ENCODE measurements around the gene CHST7.
A peak's percentile ranks its signal among the peaks of the same experiment; 100 is the strongest.

CHST7 gene

DNA sequence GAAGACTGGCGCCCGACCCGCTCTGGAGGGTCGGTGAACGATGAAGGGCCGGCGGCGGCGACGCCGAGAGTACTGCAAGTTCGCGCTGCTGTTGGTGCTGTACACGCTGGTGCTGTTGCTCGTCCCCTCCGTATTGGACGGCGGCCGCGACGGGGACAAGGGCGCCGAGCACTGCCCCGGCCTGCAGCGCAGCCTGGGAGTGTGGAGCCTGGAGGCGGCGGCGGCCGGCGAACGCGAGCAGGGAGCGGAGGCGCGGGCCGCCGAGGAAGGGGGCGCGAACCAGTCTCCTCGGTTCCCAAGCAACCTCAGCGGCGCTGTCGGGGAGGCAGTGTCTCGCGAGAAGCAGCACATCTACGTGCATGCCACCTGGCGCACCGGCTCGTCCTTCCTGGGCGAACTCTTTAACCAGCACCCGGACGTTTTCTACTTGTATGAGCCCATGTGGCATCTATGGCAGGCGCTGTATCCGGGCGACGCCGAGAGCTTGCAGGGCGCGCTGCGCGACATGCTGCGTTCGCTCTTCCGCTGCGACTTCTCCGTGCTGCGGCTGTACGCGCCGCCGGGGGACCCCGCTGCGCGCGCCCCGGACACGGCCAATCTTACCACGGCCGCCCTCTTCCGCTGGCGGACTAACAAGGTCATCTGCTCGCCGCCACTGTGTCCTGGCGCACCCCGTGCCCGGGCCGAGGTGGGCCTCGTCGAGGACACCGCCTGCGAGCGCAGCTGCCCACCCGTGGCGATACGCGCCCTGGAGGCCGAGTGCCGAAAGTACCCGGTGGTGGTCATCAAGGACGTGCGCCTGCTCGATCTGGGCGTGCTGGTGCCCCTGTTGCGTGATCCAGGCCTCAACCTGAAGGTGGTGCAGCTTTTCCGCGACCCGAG is 568 bp downstream of the CHST7 start:
- DNase-seq (ENCODE audit: low read depth): peak; percentile 52

DNA sequence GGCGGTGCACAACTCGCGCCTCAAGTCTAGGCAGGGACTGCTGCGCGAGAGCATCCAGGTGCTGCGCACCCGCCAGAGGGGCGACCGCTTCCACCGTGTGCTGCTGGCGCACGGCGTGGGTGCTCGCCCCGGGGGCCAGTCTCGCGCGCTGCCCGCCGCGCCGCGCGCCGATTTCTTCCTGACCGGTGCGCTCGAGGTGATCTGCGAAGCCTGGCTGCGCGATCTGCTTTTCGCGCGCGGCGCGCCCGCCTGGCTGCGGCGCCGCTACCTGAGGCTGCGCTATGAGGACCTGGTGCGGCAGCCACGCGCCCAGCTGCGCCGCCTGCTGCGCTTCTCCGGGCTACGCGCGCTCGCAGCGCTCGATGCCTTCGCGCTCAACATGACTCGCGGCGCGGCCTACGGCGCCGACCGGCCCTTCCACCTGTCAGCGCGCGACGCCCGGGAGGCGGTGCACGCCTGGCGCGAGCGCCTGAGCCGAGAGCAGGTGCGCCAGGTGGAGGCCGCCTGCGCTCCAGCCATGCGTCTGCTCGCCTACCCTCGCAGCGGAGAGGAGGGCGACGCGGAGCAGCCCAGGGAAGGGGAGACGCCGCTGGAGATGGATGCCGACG is 1.3 kb downstream of the CHST7 start:
- DNase-seq (ENCODE audit: low read depth): no peak

- no peak for DNase-seq (ENCODE audit: low read depth)
These were observed 2.0 kb downstream of the CHST7 start for GRCh38 chrX:46575586-46575985.

DNA sequence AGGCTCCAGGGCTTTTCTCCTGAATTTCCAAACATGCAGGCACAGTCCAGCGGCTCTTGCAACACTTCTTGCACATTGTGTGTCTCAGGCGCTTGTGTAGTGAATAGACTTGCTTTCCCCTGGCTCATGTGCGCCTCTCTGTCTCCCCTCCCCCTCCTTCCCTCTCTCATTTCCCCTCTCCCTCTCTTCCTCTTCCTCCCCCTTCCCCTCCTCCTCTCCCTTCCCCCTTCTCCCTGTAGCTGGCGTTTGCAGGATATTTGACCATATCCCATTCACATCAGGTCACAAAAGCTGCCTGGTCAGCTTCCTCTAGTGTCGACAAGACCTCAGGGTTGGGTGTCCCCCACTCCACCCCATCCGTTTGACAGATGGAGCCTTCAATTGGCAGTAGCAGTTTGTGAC is 2.4 kb downstream of the CHST7 start:
- DNase-seq (ENCODE audit: low read depth): peak; percentile 72

GRCh38 chrX:46576458-46576857 is 2.9 kb downstream of the CHST7 start:
- DNase-seq (ENCODE audit: low read depth): peak; percentile 59

DNA sequence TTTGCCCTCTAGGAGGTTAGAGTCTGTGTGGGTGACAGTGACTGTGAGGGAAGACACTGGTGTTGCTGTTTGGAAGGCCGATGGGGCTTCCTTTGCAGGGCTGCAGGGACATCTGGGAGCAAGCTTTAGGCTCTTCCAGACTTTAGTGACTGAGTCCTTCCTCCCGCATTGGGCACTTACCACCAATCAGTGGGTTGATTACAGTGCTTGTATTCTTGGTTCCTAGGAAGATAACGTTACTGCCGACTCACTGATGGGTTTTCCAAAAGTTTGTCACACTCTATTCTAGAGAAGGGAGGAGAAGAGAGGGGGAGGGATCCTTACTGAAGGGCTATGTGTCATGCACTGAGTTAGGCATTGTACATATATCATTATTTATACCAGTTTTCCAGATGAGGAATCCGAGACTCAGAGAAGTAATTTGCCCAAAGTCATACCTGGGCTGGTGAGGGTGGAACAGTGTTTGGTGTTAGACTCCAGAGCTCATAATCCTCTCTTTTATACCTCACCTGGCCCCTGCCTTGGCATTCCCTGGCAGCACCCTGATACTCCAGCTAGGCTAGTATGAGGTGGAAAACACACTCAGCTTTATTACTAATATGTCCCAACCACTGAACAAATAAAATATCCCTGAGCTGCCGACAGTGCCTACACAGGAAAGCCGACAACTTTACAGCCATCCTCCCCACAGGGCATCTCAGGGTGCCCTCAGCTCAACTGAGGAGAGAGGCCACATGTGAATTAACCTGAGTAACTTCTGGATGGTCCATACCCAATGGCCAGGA is 3.8 kb downstream of the CHST7 start:
- peak; percentile 29 for DNase-seq (ENCODE audit: low read depth)

GRCh38 chrX:46579250-46579649 is 5.7 kb downstream of the CHST7 start:
- DNase-seq (ENCODE audit: low read depth): no peak

- no peak for DNase-seq (ENCODE audit: low read depth)
These were observed 7.0 kb downstream of the CHST7 start for GRCh38 chrX:46580613-46581012.

DNA sequence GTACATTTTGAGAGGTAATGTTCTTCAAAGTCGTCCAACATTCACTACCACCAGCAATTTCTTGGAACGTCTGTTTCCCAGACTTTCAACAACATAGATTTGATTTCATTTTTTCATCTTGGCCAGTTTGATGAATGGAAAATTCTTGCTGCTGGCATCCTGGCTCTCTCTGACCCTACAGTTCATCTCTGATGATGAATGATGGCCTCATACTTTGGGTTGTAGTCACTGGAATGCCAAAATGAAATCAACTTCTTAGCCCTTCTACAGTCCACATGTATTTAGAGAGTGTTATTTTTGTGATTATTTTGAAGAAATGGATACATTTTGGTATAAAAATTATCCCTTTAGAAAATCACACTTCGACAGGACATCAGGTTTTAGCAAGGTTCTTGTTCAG is 8.8 kb downstream of the CHST7 start:
- peak; percentile 69 for DNase-seq (ENCODE audit: low read depth)

- DNase-seq (ENCODE audit: low read depth): peak; percentile 86
These were observed 9.4 kb downstream of the CHST7 start for GRCh38 chrX:46582966-46583365.

DNA sequence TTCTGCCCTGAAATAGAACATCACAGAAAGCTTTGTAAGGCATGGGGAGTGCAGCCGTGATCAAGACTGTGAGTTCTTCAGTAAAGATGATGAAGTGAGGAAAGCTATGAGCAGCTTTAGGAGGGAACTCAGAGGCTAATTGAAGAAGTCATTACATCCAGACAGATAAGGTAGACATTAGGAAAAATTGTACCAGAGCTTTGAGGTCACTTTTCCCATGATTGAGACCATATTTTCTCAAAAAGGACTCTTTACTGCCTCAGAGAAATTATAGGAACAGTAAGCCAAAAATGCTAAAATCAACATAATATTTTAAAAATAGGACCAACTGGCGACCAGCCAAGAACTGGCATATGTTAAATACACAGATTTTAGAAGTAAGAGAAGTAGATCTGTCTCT is 11.2 kb downstream of the CHST7 start:
- no peak for DNase-seq (ENCODE audit: low read depth)

DNA sequence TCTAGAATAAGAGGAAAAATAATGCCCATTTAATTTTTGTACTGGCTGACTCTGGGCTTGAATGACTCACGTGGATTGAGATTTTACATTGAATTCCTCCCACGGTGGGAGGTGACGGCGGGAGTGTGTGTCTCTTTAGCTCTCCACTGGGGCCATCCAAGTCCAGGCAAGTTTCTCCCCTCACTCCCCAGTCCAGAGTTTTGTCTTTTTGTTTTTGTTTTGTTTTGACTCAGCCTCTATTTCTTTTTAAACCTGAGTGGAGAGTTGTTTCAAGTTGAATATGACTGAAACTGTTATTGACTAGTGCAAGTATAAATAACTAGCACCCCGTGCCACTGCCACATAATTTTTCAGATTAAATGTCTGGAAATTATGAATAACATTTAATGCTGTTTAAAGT is 13.6 kb downstream of the CHST7 start:
- peak; percentile 33 for DNase-seq (ENCODE audit: low read depth)

- no peak for DNase-seq (ENCODE audit: low read depth)
These were observed 14.2 kb downstream of the CHST7 start for GRCh38 chrX:46587753-46588171.

DNA sequence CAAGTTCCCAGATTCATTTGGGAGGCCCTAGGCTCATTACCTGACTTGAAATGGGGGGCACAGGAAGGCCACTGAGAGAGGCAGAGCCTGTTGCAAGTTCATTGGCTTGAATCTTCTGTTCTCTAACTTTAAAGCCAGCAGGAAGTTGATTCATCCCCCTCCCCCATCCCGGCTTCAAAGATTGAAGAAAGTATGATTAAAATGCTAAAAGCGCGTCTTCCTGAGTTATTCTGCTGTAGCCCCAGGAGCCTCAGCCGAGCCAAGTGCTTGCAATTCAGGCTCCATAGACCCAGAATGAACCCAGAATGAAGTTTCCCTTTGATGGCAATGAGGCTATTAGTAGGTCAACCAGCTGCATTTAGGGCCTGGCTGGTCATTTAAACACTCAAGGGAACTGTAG is 14.7 kb downstream of the CHST7 start:
- DNase-seq (ENCODE audit: low read depth): peak; percentile 81

GRCh38 chrX:46589977-46590723 is 16.6 kb downstream of the CHST7 start:
- peak; percentile 90 for DNase-seq (ENCODE audit: low read depth)

DNA sequence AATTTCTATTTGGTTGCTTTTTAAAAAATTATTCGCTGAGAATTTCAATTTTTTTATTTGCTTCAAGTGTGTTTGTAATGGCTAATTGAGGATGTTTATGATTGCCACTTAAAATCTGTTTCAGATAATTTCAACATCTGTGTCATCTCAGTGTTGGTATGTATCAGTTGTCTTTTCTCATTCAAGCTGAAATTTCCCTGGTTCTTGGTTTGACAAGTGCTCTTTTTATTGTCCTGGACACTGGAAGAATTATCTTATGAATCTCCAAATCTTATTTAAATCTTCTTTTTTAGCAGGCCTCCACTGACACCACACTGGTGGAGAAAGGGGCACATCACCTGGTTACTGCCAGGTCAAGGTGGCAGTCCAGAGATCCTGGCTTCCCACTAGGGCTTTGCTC is 21.5 kb downstream of the CHST7 start:
- no peak for DNase-seq (ENCODE audit: low read depth)

DNA sequence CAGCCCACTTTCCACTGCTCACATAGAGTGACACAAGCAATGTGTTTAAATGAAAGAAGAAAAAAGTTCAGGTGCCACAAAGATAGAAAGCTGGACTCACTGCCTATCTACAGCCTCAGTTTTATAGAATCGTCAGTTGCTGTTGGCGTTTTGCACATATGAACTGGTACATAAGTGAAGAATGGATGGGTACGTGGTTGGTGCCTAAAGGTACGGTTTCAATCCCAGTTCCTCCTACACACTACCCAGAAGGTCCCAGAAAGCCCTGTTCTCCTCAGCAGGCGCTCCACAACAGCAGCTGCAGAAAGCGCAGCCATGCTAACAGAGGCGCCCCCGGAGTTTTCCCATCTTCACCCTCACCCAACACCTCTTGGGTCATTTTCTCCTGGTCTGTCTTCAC is 23.6 kb downstream of the CHST7 start:
- no peak for DNase-seq (ENCODE audit: low read depth)

DNA sequence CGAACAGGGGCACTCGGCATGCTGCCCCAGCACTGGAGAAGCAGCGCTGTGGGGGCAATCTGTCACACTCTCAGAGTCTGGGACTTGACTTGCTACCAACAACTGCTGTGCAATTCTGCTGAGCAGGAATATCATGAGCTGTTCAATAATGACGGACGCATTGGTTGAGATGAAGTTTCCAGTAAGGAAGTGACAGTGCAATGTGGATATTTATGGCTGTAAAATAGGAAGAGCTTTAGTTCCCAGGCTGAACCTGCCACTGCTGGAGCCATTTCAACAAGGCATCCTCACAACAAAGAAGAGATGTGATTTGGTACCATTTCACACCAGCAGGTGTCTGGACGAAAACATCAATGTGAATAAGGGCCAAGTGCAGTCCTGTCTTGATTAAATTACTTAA is 24.2 kb downstream of the CHST7 start:
- no peak for DNase-seq (ENCODE audit: low read depth)

DNA sequence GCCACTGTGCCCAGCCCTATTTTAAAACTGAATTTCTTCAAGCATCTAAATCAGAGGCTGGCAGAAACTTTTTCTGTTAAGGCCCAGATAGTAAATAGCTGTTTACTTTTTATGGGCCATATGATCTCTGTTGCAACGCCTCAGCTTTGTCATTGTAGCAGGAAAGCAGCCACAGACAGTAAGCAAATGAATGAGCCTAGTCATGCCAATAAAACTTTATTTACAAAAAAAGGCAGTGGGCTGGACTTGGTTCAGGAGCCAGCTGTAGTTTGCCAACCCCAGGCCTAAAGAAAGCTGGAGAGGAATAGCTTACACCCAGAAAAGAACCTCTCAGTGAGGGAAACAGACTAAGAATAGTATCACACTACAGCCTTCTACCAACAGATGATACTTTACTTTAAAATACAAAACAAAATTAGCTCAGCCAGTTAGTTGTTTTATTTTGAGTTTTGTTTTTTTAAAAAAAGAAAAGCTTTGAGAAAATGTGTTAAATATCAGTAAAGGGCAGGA is 25.5 kb downstream of the CHST7 start:
- DNase-seq (ENCODE audit: low read depth): peak; percentile 70

- DNase-seq (ENCODE audit: low read depth): peak; percentile 92
These were observed 27.7 kb downstream of the CHST7 start for GRCh38 chrX:46601283-46601682.

- no peak for DNase-seq (ENCODE audit: low read depth)
These were observed 29.0 kb downstream of the CHST7 start for GRCh38 chrX:46602468-46603102.
